K562 (cell line): Measurements from ENCODE around the gene FLT1. TPM values are rescaled to one million over a fixed set of nuclear protein-coding genes. Genes with fewer than 3 reads are reported as not detected.
A peak's percentile ranks its signal among the peaks of the same experiment; 100 is the strongest.

Source experiments
- FOXA3 ChIP-seq, 2 experiments: fragments of 450-650 bp in 1 of 2; sonication (generic) in 1 of 2; formaldehyde crosslinking; IDR thresholded peaks in 1 of 2; conservative IDR thresholded peaks in 1 of 2; 2 replicates each; pipeline versions ENCODE4 v1.4.0 to v1.8.0; 2020 to 2022; ENCODE audit warnings: mild to moderate bottlenecking in 2 of 2, missing genetic modification reagents in 1 of 2
- FOXJ2 ChIP-seq: fragments of 200-800 bp; sonication (Bioruptor generic); IDR thresholded peaks from 2 replicates; pipeline ENCODE4 v1.6.1; 2016; ENCODE audit warnings: missing genetic modification characterization, missing compliant biosample characterization
- HNRNPUL1 ChIP-seq: fragments of 200-400 bp; formaldehyde crosslinking; IDR thresholded peaks from 2 replicates; pipeline ENCODE4 v1.6.1; 2017; ENCODE audit warnings: low read length
- JUND ChIP-seq, 2 experiments: IDR thresholded peaks; 2 replicates in 1 of 2; 3 replicates in 1 of 2; pipeline ENCODE4 v1.6.1; 2011; ENCODE audit warnings: borderline replicate concordance in 2 of 2, low read depth in 2 of 2, low read length in 2 of 2, improper control_type of control experiment in 1 of 2, missing biosample characterization in 1 of 2, missing genetic modification characterization in 1 of 2, missing genetic modification reagents in 1 of 2
- MAX ChIP-seq: sonication (generic); formaldehyde crosslinking; IDR thresholded peaks from 2 replicates; pipeline ENCODE4 v1.9.0; 2022; ENCODE audit warnings: mild to moderate bottlenecking, missing genetic modification reagents
- MEIS2 ChIP-seq: fragments of 450-650 bp; IDR thresholded peaks from 2 replicates; pipeline ENCODE4 v1.6.1; 2014; ENCODE audit warnings: mild to moderate bottlenecking; ENCODE audit not compliant: partially characterized antibody
- NCOR1 ChIP-seq: fragments of 450-650 bp; IDR thresholded peaks from 2 replicates; pipeline ENCODE4 v1.6.1; 2016; ENCODE audit warnings: mild to moderate bottlenecking, moderate library complexity
- PML ChIP-seq: IDR thresholded peaks from 2 replicates; pipeline ENCODE4 v1.6.1; 2012; ENCODE audit warnings: low read length, inconsistent platforms
- RBM34 ChIP-seq: fragments of 200-400 bp; formaldehyde crosslinking; IDR thresholded peaks from 2 replicates; pipeline ENCODE4 v1.6.1; 2018; ENCODE audit warnings: low read length, borderline replicate concordance; ENCODE audit not compliant: insufficient read depth
- RNF2 ChIP-seq: sonication (generic); IDR thresholded peaks from 2 replicates; pipeline ENCODE4 v1.6.1; 2016
- TAF9B ChIP-seq: fragments of 450-650 bp; IDR thresholded peaks from 2 replicates; pipeline ENCODE4 v1.6.1; 2018; ENCODE audit warnings: mild to moderate bottlenecking; ENCODE audit not compliant: partially characterized antibody
- ZBTB7A ChIP-seq: IDR thresholded peaks from 2 replicates; pipeline ENCODE4 v1.6.1; 2011; ENCODE audit warnings: low read depth, mild to moderate bottlenecking, low read length, moderate library complexity, borderline replicate concordance; ENCODE audit not compliant: control insufficient read depth
- ZNF274 ChIP-seq: IDR thresholded peaks from 2 replicates; pipeline ENCODE4 v1.6.1; 2011; ENCODE audit warnings: low read depth, mild to moderate bottlenecking, low read length, moderate library complexity, borderline replicate concordance
- polyA plus RNA-seq, 8 experiments: library from polyadenylated mRNA; depleted of rRNA in 4 of 8; stranded (reverse) in 5 of 8; unstranded in 3 of 8; fragments of >200 nt; fragmentation: Nextera tagmentation in 2 of 8; fragmentation: Illumina TruSeq in 1 of 8; extraction: Ambion mirVana in 2 of 8; extraction: Trizol in 1 of 8; gene quantifications; 2 replicates each; pipeline versions ENCODE4 v1.2.1 to v1.2.3, GENCODE V29; 2011 to 2014; ENCODE audit warnings: inconsistent platforms in 1 of 8, missing spikeins in 1 of 8
- total RNA-seq, 7 experiments: library from RNA; depleted of rRNA in 6 of 7; stranded (reverse); fragments of >200 nt in 6 of 7; fragmentation: Illumina TruSeq in 2 of 7; extraction: Trizol in 2 of 7; gene quantifications; 2 replicates each; pipeline versions ENCODE4 v1.2.1 to v1.2.3, GENCODE V29; 2011 to 2021; ENCODE audit warnings: low replicate concordance in 1 of 7
- TF ChIP-seq, protein P1 (sequence below): fragments of 200-400 bp; formaldehyde crosslinking; IDR thresholded peaks from 2 replicates; pipeline ENCODE4 v1.6.1; 2017; ENCODE audit warnings: mild to moderate bottlenecking, low read depth, low read length, moderate library complexity

Gene FLT1
- total and polyA plus RNA-seq, 9 of the 15 experiments (the other 6 are each of a cell fraction or from before 2014, with no cell fraction given) = 0.01 to 2.0 (median 0.22) TPM

GRCh38 chr13:28532388-28533124, 37.6 kb upstream of the FLT1 start (continued):
- TF ChIP-seq RBM34 (no peak), ZNF274 (no peak), NCOR1 (peak; percentile 92), FOXA3 (CRISPR knock-in tag; conservative IDR thresholded peaks at IDR 0.05 in 1 of 2, IDR thresholded peaks at IDR 0.05 in 1 of 2) (peak; percentile 27 to 55; a peak in 2 of 4 replicates), MAX (CRISPR knock-in tag) (peak; percentile 37; the same call in 1 of the 2 replicates), MEIS2 (peak; percentile 89), RNF2 (peak; percentile 53; the same call in 1 of the 2 replicates), ZBTB7A (peak; percentile 60; the same call in 1 of the 2 replicates), PML (no peak), TAF9B (peak; percentile 38), FOXJ2 (tag) (peak; percentile 63; the same call in 1 of the 2 replicates), HNRNPUL1 (no peak), JUND (IDR thresholded peaks at IDR 0.05; ENCODE audit: borderline replicate concordance, low read depth, low read length) (peak; percentile 28; the same call in 1 of the 2 replicates), JUND (tag; IDR thresholded peaks at IDR 0.05; ENCODE audit: borderline replicate concordance, low read depth, low read length) (no peak; the same call in 2 of the 3 replicates)
- TF ChIP-seq, protein P1, sequence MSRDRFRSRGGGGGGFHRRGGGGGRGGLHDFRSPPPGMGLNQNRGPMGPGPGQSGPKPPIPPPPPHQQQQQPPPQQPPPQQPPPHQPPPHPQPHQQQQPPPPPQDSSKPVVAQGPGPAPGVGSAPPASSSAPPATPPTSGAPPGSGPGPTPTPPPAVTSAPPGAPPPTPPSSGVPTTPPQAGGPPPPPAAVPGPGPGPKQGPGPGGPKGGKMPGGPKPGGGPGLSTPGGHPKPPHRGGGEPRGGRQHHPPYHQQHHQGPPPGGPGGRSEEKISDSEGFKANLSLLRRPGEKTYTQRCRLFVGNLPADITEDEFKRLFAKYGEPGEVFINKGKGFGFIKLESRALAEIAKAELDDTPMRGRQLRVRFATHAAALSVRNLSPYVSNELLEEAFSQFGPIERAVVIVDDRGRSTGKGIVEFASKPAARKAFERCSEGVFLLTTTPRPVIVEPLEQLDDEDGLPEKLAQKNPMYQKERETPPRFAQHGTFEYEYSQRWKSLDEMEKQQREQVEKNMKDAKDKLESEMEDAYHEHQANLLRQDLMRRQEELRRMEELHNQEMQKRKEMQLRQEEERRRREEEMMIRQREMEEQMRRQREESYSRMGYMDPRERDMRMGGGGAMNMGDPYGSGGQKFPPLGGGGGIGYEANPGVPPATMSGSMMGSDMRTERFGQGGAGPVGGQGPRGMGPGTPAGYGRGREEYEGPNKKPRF = no peak
